Mammary epithelial cell (primary cell): ENCODE data around the gene ADAM15.

ENCODE experiments used
- CTCF ChIP-seq, 2 donors: IDR thresholded peaks in 1 of 2; conservative IDR thresholded peaks in 1 of 2; 2 replicates each; pipeline ENCODE4 v1.5.1; 2011 to 2012; ENCODE audit warnings: inconsistent platforms in 2 of 2, low read length in 2 of 2, mild to moderate bottlenecking in 2 of 2, control low read depth in 1 of 2, low read depth in 1 of 2; ENCODE audit not compliant: insufficient read depth in 1 of 2; ENCODE audit errors: extremely low read depth in 1 of 2
- EZH2 ChIP-seq: IDR thresholded peaks from 2 replicates; pipeline ENCODE4 v1.6.1; 2012; ENCODE audit warnings: low read length, inconsistent platforms, borderline replicate concordance

- TF ChIP-seq CTCF (conservative IDR thresholded peaks at IDR 0.05 in 1 of 2, IDR thresholded peaks at IDR 0.05 in 1 of 2; ENCODE audit: extremely low read depth in 1 of 2, insufficient read depth in 1 of 2, low read depth in 1 of 2, low read length in 2 of 2) (no peak), EZH2 (no peak)
These were observed 52.2 kb downstream of the ADAM15 start for GRCh38 chr1:155103325-155103724.
